Stimulated activated CD4-positive, alpha-beta T cell treated with anti-CD3 and anti-CD28 coated beads, Interleukin-15, amount 100 ng/mL, for 48 hours (primary cell): Measurements from ENCODE around the gene HMGB1.
A peak's percentile ranks its signal among the peaks of the same experiment; 100 is the strongest.

Experiments used
- DNase-seq, 2 donors: peaks; one replicate each; pipeline ENCODE4 v3.0.0-alpha.2; 2020; ENCODE audit warnings: low read depth in 2 of 2

The HMGB1 gene

DNA sequence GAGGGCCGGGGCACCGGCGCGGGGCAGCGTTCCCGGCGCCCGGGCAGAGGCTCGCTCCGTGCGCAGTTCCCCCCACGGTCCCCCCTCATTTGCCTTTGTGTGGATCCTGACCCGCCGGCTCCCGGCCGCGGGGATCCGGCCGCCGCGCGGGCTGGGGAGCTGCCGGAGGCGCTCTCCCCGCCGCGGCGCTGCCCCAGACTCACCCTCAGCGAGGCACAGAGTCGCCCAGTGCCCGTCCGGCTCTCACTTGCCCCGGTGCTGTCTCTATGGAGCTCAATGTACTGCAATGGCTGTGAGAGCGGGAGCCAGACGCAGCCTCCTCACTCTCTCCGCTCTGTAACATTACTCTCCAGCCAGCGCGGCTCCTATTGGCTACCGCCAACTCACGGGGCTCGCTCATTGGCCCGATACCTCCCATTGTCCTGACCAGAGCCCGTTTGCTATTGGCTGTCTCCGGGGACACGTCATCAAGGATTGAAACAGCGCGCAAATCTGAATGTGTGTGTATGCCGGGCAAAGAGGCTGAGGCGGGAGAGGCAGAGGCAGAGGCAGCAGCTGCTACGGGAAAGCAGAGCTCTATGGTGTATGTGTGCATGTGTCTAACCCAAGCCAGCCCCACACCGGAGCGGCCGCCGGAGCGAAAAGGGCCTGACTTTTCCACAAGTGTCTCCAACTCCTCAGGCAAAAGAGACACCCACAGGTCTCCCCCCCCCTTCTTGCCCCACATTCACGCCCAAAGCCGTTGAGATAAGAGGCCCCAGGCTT is at the start of gene HMGB1:
TSS of gene HMGB1 (minus strand) at position 344 of the 765 bp plus-strand sequence. CDS start 2,256 bp downstream, outside the sequence.
- DNase-seq = peak; percentile 94 to 97

DNA sequence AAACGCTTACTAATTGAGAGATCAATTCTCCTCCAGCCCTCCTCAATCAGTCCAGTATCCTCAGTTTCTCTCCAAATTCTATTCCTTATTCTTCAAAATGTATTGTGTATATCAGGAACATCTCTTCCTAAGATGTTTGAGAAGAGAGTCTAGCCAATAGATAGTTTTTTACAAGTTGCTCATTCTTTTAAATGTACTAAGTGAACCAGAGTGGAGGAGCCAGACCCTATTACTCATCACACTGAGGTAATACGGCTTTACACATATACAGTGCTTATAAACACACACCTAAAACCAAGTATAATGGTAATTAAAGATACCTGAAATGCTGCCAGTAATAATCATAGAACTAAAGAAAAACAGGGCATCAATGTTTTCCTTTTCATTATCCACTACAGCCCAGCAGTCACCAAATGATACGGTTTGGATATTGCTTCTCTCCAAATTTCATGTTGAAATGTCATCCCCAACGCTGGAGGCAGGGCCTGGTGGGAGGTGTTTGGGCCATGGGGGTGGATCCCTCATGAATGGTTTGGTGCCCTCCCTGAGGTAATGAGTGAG is 45.2 kb upstream of the HMGB1 start:
- no peak for DNase-seq

DNA sequence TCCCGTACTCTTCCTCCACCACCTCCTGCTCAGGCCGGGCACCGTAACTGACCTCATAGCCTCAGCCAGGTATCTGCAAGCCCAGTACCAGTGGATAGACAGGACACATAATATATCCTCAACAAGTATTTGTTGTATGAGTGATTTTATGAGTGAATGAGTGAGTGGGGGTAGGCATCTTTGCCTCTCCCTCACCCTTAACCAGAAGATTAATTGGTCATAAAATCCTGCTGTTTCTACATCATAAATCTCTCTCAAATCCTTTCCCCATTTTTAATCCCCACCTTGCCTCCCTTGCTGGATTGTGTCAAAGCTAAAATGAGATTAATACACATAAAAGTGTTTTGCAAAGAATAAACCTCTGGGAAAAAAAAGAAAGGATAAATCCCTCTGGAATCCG is 44.4 kb upstream of the HMGB1 start:
- no peak for DNase-seq

DNA sequence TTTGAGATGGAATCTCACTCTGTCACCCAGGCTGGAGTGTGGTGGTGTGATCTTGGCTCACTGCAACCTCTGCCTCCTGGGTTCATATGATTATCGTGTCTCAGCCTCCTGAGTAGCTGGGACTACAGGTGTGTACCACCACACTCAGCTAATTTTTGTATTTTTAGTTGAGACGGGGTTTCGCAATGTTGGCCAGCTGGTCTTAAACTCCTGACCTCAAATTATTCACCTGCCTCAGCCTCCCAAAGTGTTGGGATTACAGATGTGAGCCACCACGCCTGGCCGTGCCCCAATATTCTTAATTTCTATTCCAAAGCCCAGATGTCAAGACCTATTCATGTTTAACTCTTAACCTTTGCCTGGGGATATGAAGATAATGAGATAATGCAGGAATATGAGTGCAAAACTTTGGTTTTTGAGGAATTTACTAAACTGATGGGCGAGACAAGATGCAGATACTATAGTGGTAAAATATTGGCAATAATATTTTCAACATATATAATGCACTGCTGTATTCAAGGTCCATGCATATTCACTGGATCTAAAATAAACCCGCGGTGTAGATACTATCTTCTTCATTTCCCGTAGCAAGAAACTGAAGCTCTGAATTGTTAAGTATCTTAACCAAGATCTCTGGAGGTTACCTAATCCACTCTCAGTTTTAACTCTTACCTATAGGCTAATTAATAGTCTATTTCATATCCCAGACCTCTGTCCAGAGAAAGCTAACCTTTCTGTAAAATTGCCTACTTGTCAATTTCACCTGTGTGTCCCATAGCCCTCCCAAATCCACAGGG is 43.7 kb upstream of the HMGB1 start:
- no peak for DNase-seq

DNA sequence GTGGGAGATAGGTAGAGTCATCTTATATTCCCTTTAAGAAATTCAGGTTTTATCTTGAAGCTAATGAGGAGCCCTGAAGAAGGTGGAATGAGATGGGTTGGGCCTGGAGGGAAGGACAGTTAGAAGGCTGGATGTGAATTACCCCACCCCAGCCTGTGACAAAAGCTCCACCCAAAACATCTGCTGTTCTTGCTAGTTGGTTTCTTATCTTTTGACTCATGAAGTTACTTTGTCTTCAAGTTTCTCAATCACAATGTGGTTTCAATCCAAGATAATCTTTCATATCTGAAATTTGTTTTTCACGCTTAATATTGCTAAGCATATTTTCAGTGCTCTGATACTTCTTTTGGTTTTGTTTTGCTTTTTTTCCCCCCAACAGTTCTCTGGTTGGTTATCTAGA is 38.3 kb upstream of the HMGB1 start:
- no peak for DNase-seq

DNA sequence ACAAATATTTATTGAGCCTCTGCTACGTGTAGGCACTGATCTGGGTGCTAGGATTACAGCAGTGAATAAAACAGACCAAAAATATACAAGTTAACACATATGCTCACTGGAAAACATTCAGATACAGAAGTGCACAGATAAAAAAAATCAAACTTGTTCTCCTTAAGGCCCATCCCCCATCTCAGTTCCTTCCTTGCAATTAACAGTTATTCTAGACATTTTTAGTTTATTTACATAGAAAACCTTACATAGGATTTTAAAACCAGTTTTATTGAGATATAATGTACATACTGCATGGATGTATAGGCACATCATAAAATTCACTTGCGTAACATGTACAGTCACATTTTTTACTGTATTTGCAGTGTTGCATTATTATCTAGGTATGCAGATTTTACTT is 36.5 kb upstream of the HMGB1 start:
- DNase-seq = no peak

DNA sequence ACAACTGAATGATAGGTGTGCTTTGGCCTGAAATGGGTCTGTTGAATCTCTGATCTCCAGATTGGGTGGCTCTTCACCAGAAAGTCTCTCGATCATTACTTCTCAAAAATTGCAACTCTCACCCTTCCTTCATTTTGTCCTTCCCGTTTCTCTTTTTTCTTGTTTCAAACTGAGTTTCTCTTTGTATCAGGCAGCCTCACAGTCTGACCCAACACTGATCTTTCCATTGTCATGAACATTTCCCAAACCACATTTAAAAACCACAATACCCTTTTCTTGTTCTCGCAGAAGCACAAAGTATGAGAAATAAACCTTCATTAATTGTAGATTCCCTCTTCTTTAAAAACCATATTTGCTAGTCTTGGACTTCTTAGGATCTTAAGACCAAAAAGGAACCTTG is 33.6 kb upstream of the HMGB1 start:
- DNase-seq = no peak

DNA sequence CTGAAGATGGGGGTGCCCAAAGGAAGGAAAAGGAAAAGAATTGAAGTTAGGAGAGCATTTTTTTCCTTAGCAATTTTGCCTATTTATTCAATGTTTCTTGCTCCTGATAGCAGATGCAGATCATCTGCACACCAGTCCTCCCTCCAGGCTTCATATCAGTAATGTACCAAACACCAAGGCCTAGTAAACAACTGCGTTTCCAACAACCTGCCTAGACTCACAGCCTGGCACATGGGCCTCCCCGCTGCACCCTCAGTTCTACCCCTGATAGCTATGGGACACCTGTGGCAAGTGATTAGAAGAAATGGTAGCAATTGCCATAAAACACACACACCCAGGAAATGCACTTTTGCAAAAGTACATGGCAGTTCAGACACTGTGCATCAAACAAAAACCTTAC is 30.4 kb upstream of the HMGB1 start:
- DNase-seq = no peak

DNA sequence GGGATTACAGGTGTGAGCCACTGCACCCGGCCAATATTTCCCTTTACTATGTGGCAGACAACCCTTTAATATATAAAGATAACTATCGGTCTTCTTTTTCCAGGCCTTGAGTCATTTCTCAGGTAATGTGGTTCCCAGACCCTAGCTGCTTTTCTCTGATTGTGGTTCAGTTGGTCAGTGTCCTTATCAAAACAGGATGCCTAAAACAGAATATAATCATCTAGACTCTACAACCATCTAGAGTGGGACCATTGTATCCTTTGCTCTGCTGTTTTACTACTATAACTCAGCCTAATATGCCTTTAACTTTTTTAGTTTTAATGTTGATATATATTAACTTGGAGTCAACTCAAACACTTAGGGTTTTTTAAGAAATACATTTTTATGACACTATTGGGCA is 30.0 kb upstream of the HMGB1 start:
- DNase-seq = no peak

DNA sequence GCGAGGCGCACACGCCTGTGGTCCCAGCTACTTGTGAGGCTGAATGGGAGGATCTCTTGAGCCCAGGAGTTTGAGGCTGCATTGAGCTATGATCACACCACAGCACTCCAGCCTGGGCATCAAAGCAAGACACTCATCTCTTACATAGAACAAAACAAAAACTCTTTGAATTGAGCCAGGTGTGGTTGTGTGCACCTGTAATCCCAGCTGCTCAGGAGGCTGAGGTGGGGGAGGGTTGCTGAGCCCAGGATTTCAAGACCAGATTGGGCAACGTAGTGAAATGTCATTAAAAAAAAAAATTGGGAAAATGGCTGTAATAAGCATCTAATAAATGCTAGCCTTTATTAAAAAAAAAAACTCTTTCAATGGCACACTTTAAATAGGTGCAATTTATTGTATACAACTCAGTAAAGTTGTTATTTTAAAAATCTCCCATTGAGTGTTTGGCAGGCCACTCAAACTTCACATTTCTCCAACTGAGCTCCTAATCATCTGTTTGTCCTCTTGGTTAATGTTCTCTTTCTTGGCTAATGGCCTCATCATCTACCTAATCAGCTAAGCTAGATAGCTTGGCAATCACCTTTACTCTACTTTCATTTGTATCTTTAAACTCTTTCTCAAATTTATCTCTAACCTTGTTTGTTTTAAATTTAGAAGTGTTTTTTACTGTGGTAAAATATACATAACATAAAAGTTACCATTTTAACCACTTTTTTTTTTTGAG is 28.1 kb upstream of the HMGB1 start:
- DNase-seq = no peak

DNA sequence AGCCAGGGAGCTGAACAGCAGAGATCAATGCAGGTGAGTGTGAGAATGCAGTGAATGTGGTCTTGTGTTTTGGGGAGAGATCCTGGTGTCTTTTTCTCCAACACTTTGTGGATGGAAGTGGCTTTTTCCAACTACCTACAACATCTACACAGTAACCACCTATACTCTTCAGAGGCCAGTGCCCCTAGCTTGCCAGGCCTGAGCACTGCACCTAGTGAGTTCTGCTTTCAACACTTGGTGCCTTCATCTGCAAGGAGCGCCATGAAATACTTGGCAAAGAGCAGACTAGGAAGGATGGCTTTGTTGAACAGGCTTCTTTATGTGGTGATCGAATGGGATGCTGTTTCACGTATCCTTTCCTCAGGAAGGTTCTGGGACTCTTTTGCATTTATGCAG is 21.3 kb upstream of the HMGB1 start:
- DNase-seq = no peak

DNA sequence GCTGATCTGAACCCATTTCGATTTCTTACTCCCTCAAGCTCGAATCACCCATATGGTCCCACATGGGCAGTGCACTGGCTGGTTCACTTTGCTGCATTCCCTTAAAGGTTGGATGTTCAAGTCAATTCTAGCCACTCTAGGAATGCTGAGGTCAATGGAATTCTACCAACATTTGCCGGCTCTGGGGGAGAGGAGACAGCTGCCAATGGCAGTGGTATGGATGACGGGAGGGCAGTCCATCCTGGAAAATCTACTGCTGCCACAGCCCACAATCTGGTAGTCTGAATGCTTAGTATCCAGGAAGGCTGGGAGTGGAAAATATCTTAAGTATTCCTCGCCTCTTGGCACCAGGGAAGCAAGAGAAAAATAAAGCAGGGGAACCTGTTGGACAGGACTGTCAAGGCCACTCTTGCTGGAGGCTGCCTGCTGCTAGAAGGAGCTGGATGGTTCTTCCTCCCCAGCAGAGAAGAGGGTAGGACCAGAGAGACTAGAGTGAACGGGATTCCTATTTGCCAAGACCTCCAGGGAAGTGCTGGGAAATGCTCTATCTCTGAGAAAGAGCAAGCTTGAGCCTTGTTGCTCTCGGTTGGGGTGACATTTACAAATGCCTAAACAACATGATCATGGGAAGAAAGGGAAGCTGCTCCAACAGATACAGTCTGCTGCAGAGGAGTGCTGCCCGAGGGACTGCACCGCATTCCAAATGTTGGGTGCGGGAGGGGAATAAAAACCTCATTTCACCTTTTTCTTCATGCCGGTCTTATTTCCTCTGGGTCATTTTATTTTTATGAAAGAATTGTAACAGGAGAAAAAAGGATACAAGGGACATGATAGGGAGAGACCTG is 20.7 kb upstream of the HMGB1 start:
- DNase-seq = no peak

DNA sequence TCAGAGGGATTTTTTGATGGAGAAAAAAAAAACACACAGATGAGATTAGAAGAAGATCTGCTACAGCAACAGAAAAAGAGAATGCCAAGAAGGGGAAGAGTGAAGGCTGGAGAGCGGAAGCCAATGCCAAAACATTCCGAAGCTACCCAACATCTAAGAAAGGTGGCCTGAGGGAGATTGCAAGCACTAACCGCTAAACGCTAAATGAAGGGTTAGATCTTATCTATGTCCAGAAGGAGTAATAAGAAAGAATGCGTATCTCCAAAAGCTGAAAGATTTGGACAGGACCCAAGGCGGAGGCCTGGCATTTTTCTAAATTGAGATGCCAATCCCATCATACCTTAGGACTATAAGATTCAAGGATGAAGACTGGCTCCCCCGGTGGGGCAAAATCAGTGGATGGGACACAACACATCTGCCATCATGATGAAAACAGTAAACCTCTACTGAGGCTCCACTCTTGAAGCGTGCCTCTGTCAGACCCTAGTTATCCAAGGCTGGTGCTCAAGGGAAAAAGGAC is 15.6 kb upstream of the HMGB1 start:
- no peak for DNase-seq

DNA sequence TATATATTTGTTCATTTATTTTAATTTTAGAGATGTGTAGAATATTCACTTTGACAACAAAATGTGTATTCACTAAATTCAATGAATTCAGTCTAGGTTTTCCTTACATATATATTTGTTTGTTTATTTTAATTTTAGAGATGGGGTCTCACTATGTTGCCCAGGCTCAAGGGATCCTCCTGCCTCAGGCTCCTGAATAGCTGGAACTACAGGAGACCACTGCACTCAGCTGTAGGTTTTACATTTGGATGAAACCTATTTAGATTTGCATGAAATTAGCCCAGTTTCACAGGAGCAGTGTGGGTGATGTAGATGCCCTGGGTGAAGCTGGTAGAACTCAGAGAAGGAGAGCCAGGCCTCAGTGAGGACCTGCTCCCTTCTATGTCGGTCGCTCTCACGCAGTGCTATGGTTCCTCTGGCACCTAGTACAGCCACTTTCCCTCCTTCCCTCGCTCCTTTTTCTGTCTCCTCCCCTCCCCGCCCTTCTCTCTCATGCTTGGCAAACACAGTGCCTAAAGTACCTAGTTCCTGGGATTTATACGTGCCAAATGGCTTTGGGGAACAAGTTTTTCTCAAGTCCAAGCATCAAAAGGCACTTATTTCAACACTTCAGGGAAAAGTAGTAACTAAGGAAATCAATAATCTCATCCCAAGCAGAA is 14.7 kb upstream of the HMGB1 start:
- no peak for DNase-seq

DNA sequence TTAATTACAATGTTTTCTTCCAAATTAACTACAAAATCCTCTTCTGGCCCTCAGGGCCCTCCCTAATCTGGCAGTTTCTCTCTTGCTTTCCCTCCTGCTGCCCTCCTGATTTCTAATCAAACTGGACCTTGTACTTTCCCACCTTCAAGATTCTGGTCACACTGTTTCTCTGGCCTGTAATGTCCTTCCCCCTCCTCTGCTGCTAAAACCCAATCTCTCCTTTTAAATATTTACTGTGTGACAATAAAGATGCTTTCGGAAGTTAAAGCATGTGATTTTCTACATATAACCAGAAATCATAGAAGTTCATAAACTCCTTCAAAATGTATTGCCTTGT is 14.1 kb upstream of the HMGB1 start:
- DNase-seq = no peak

DNA sequence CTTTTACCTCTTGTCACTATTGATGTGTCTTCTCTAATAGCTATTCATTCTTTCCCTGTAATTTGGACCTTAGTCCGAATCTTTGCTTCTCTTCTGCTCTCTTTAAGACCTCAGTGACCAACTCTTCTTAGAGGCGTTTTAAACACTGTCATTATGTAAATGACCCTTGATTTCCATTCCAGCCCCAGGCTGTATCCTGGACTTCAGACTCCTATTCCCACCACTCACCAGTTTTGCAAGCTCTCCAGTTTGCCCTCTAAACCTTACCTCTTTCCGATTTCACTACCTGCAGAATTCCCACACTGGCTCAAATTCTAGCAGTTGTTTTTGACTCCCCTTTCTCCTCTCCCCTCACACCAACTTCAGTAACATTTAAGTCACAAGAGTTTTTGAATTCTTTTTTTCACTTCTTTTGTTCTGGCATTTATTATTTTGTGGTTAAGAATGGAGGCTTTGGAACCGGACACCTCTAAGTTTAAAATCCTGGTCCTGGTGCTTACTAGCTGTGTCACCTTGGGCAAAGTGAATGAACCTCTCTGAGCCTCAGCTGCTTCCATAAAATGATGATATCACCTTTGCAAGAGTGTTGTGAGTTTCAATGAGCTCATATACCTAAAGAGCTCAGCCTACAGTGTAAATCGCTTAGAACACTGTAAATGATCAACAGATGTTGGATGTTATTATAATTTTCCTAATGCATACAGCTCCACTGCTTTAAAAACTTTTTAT is 13.6 kb upstream of the HMGB1 start:
- DNase-seq = no peak

DNA sequence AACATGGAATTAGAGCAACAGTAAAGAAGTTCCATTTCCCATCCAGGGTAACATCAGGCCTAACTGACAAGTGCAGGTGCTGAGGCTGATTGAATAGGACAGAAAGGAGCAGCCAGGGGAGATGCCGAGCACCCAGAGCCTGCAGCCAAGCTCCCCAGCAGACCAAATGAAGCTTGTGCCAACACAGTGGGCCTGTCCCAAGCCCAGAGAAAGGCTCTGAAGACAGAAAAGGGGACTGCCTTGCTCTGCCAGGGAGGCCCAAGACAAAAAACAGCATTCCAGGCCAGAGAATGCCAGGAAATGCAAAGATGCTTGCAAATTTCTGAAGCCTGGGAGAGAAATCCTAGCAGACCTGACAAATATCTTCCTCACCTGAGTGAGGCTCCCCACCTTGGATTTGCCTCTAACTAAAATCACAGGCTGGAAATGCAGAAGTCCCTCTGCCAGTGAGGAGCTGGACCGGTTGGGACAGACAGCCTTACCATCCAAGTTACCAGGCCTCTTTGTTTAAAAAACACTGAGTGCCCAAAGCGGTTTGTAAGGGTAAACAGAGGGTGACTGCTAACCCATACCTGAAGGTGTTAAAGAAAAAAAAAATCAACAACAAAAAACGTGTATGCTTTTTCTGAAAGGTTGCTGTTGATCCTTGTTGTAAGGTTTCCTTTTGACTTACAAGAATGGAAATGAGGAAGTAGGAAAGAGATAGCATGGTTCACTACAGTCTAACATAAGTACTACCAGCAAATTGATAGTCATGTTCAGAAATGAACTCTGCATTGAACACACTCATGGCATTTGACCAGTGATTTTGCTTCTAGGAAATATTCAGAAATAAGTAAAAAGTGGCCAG is 11.8 kb upstream of the HMGB1 start:
- DNase-seq = no peak

DNA sequence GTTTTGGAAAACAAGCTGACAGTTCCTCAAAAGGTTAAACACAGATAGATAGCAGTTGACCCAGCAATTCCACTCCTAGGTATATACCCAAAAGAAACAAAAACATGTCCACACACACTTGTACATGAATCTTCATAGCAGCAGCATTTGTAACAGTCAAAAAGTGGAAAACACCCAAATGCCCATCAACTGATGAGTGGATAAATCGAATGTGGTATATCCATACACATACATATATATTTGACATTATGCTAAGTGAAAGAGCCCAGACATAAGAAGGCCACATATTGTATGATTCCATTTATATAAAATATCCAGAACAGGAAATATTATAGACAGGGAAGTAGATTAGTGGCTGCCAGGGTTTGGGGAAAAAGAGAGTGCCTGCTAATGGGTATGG is 7.9 kb upstream of the HMGB1 start:
- DNase-seq = no peak

DNA sequence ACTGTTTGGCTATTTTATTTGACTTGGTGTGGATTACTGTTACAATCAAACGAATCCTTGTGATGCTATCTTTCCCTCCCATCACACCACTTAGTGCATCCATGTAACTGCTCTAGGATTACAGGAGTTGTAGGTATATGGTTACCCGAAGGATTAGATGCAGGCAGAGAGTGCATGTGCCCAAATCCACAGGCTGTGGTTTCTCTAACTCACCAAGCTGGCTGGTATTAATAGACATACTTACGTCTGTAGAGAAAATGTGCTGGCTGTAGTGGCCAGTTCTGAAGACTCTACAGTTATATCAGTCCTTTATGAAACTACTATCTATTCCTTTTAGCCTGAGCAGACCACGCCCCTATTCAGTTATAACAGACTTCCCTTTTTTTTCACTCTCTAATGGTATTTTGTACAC is 1.1 kb upstream of the HMGB1 start:
- DNase-seq = no peak
